Activated CD8-positive, alpha-beta memory T cell treated with anti-CD3 and anti-CD28 coated beads, Interleukin-2, amount 50 U/mL, for 24 hours (primary cell): ENCODE results near the gene TNK1.
A peak's percentile ranks its signal among the peaks of the same experiment; 100 is the strongest.

Experiments
- DNase-seq: peaks from one replicate; pipeline ENCODE4 v3.0.0-alpha.2; 2020; ENCODE audit errors: extremely low read depth

TNK1 gene

DNA sequence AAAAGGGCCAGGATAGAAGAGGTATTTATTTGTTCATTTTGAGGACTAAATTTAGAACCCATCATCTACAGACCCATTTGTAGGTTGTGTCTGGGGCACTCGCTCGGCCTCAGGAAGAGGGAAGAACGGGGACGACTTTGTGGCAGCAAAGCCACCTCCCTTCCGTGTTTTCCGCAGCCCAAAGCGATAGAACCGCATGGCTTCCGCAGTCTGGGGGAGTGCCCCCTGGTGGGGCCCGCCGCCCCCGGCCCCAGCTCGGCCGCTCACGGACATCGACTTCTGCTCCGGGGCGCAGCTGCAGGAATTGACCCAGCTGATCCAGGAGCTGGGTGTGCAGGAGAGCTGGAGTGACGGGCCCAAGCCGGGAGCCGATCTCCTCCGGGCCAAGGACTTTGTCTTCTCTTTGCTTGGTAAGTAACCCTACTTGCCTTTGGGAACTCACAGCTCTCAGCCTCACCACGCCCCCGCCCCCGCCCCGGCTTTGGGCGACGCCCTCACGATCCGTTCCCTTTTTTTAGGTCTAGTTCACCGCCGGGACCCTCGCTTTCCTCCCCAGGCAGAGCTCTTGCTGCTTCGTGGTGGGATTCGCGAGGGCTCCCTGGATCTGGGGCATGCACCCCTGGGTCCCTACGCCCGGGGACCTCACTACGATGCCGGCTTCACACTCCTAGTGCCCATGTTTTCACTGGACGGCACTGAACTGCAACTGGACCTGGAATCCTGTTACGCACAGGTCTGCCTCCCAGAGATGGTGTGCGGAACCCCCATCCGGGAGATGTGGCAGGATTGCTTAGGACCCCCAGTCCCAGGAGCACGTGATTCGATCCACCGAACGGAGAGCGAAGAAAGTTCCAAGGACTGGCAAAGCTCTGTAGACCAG is 55.0 kb downstream of the TNK1 start:
- no peak for DNase-seq

DNA sequence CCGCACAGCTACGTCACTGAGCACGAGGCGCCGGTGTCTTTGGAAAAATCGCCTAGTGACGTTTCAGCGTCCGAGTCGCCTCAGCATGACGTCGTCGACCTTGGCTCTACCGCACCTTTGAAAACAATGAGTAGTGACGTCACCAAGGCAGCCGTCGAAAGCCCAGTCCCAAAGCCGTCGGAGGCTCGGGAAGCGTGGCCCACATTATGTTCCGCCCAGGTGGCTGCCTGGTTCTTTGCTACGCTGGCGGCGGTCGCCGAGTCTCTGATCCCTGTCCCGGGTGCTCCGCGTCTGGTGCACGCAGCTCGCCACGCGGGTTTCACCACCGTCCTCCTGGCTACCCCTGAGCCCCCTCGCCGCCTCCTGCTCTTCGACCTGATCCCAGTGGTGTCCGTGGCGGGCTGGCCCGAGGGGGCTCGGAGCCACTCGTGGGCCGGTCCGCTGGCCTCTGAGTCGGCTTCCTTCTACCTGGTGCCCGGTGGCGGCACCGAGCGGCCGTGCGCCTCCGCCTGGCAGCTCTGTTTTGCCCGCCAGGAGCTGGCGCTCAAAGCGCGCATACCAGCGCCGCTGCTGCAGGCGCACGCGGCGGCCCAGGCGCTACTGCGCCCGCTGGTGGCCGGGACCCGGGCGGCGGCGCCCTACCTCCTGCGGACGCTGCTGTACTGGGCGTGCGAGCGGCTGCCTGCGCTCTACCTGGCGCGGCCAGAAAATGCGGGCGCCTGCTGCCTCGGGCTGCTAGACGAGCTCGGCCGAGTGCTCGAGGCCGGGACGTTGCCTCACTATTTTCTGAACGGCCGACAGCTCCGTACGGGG is 55.9 kb downstream of the TNK1 start:
- peak; percentile 34 for DNase-seq

DNA sequence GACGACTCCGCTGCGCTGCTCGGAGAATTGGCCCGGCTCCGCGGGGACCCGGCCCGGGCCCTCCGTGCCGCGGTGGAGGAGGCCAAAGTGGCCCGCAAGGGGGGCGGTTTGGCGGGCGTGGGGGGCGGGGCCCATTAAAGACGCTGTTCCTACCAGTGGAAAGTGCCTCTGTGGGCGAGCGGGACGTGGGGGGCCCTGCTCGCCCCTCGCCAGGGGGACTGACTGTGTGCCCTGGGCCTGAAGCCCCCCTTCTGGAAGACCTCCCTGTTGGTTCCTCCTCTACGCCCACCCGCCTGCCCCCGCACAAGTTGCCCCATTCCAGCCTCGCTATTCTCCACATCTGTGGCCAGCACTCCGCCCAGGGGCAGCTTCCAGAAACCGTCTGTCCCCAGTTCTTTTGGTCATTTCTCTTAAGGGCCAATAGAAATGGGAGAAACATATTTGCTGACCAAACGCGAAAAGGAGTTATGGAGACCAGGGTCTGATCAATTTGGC is 56.5 kb downstream of the TNK1 start:
- DNase-seq, result no peak

DNA sequence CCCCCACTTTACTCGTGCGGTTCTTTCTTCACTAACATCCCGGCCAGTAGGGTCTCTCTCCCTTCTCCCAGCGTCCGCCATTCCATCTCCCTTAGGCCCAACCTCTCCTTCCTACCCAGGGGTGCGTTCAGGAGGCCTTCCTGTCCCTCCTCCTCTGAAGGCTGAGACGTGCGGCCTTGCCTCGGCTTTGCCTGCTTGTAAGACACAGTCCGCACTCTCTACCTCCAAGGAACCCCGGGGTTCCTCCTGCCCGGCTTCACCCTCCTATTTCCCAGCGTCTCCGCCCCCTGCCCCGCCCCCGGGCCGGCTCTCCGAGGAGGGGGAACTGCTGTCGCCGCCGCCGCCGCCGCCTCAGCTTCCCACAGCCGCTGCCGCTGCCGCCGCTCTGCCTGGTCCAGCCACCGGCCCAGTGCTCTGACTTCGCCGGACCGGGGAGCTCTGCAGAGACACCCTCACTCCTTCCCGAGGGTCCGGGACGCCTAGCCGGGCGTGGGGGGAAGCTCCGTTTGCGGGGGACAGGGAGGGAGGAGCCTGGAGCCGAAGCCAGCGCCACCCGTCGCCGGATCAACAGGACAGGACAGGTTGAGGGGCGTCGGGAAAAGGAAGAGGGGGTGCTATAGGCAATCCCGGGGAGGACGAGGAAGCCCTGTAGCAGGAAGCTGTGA is 57.2 kb downstream of the TNK1 start:
- peak; percentile 8 for DNase-seq

DNA sequence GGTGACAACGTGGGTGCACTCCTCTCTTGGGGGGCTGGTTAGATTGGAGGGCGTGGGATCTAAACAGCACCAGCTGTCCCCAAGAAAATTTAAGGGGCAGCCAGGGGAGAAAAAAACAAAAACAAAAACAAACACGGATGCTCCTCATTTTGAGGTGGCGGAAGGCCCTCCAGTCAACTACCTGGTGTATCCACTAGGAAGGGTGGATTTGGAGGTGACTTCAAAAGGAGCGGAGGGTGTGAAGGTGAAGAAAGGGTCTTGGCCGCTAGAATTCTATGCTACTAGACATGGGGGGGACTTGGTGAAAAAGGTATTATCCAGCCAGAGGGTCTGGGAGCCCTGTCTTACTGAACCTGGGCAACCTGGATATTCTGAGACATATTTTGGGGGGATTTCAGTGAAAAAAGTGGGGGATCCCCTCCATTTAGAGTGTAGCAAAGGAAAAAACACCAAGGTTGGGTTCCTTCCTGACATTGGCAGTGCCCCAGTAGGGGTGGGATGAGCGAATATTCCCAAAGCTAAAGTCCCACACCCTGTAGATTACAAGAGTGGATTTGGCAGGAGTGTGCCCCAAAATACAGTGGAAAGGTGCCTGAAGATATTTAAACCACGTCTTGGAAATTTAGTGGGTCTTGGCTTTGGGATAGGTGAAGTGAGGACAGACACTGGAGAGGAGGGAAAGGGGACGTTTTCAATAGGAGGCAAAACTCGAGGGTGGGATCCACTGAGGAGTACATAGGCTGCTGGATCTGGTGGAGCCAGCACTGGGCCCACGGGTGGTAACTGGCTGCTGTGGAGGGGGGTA is 58.0 kb downstream of the TNK1 start:
- no peak for DNase-seq
